Brain pericyte (primary cell): Measurements from ENCODE around the gene FARP2.
A peak's percentile ranks its signal among the peaks of the same experiment; 100 is the strongest.

Experiments
- DNase-seq: peaks from one replicate; pipeline ENCODE4 v3.0.0-alpha.2; 2012; ENCODE audit warnings: low read depth, low spot score

Gene FARP2

GRCh38 chr2:241485172-241485911 lies 129.3 kb downstream of the FARP2 start:
- no peak for DNase-seq

- no peak for DNase-seq
Observed at GRCh38 chr2:241489088-241489487, 133.0 kb downstream of the FARP2 start.

- DNase-seq: no peak
Observed at GRCh38 chr2:241489733-241490680, 133.9 kb downstream of the FARP2 start.

- DNase-seq: no peak
Observed at GRCh38 chr2:241490825-241491506, 134.9 kb downstream of the FARP2 start.

- no peak for DNase-seq
Observed at GRCh38 chr2:241491549-241492173, 135.6 kb downstream of the FARP2 start.

GRCh38 chr2:241492174-241492565 lies 136.1 kb downstream of the FARP2 start:
- DNase-seq: no peak

DNA sequence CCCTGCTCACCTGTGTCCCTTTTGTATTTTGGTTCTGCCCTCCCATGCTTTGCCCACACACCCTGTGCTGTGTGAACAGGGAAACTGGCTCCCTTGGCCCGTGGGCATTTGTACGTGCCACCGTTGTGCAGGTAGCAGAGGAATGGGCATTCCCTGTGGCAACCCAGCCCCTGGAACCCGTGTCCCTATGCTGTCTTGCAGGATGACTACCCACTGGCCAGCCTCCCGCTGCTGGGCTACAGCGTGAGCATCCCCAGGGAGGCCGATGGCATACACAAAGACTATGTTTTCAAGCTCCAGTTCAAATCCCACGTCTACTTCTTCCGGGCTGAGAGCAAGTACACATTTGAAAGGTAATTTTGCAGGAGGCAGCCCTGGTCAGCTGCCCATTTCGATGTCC lies 137.0 kb downstream of the FARP2 start:
- no peak for DNase-seq

DNA sequence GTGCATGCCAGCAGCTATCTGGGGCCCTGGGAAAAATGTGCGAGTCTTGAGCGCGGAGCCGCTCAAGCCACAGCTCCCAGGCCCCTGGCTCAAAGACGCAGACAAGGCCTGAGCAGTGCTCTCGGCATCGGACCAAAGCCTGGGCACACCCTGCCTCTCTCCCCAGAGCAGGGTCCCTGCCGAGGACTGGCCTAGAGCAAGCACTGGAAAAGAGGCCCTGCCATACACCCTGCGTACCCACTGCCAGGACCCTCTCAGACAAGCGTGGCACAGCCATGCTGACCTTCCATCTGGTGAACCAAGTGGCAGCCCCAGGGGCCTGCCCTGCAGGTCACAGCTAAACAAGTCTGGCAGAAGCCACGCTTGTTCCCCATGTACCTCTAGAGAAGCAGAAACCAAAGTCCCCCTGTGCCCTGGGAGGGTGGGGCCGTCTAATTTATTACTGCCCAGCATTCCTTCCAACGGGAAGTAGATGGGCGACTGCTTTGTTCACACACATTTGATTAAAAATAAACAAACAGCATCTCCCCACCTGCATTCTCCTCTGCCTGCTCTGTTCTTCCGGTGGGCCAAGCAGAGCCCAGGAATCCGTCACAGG lies 138.3 kb downstream of the FARP2 start:
- no peak for DNase-seq

DNA sequence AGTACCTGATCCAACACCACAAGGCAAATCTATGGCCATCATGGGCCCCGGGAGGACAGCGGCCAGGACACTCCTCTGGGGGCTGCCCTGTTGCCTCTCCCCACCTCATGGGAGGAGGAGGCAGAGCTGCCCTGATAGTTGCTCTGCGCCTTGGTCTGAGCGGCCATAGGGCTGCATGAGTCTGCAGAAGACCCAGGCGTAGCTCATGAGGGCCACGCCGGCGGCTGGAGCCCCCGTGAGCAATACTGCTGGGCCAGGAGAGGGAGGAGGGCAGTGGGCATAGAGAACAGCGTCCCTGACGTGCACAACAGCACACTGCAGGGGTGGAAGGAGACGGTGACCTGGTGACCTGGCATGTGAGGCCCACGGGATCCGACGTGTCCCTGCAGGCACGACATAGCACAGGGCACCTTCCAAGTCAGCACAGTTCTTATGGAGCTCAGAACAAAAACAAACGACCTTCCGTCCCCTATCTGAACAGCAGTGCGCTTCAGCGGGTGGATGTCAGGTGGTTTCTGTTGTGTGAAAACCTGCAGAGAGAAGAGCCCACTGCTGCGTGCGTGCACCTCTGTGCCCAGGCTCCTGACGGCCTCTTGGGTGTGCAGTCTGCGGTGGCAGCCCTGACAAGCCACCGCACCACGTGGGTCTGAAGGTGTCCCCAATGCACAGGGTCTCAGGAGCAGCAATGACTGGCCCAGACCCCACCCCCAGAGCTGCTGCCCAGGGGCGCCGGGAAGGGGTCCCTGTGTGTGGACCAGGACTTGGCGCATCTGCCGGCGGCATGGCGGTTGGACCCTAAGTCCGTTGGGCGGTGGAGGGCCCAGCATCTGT lies 139.3 kb downstream of the FARP2 start:
- DNase-seq: no peak

DNA sequence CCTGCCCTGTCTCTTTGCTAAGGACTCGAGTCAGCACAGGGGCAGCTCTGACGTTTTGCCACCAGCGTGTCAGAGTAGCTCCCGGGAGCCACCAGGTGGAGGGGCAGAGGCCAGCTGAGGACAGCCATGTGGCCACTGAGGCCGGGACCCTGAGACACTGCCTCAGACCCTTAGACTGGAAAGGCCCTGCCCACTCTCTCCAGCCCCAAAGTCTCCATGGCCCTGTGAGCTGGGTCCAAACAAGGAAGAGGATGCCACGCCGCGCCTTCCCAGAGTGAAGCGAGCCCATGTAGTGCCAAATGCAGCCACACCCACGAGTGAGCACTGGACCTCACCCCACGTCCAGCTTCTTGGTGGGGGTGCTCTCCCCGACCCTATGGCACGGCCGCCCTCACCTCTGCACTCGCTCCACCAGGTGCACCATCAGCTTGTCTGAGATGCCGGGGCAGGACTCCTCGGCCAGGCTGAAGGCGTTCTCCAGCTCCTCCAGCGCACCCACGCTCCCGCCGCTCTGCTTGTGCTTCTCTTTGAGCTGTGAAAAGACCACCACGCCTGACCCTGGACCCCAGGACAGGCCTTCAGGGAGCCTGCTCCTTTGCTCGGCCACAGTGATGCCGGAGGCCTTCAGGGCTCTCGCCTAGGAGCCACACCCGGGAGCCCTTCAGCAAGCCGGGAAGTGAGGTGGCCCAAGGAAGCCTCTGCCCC lies 140.1 kb downstream of the FARP2 start:
- DNase-seq: no peak

DNA sequence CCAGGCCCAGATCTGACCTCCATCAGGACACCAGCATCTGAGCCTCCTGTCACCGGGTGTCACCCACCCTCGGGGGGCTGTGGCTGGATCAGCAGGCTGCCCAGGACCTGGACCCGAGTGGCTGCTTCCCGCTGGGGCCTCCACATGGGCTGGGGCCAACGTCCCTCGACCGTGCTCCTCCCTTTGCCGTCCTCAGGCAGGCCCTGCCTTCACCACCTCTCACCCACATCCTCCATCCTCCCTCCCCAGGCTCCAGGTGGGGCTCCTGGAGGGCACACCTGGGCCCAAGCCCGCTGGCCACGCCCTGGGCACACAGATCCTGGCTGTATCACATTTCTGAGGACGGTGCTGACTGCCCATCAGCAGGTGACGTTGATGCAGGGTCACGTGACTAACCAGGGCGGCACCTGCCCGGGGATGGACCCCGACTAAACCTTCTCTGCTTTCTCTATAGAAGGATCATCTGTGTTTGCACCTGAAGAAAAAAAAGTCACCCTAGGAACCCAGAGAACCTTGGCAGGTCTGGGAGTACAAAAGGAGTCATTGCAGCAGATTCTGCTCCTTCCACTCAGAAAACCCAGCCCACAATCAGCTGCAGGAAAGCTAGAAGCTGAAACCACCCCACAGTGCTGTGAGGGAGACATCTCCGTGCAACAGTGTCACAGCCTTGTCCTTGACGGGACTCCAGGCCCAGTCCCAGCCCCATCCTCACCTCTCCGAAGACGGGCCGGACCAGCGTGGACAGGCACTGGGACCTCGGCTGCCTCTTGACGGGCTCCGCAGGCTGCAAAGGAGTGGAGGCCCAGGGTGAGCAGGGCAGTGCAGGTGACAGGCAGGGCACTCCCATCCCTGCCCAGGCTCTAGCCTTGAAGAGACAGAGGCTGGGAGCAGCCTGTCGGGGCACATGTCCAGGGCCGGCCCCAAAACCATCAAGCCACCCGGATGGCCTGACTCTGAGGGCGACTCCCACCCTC lies 141.1 kb downstream of the FARP2 start:
- DNase-seq: no peak

DNA sequence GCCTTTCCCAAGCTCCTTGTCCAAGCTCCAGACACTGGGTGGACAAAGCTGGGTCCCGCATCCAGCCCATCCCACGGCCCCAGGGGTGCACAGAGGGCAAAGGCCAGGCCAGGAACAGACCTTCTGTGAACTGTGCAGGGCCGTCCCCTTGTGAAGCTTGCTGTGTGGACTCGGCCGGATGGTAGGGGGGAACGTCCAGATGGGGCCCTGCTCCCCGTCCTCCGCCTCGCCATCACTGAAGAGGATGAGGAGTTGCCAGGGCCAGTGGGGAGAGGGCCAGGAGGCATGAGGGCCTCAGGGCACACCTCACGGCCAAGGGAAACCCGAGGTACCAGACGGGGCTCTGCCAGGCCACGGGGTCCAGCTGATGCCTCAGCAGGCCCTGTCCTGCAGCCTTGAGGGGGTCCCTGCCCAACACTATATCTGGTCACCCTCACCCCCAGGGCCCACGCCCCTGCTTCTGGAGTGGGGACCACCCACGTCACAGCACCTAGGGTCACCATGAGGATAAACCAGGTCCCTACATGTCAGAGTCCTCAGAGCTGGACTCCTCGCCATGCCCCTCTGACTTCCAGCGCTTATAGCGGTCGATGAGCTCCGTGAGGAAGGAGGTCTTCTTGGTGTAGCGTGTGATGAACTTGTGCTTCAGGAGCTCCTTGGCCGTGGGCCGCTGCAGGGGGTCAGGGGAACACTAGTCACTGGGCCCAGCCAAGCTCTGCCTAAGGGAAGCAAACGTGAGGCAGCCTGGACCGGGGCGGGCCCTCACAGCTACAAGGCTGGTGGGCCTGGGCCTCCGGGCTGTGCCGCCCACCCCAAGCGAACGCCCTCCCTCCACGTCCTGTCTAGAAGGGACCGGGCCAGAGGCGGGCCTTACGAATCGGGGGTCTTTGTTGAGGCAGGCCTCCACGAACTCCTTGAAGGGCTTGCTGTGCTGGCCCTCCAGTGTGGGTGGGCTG lies 142.3 kb downstream of the FARP2 start:
- no peak for DNase-seq

- DNase-seq: peak; percentile 52
Observed at GRCh38 chr2:241499146-241499965, 143.3 kb downstream of the FARP2 start.

- DNase-seq: no peak
Observed at GRCh38 chr2:241500016-241500415, 143.9 kb downstream of the FARP2 start.

- no peak for DNase-seq
Observed at GRCh38 chr2:241500431-241500975, 144.4 kb downstream of the FARP2 start.

GRCh38 chr2:241501099-241501541 lies 145.0 kb downstream of the FARP2 start:
- no peak for DNase-seq
